GM19452 (cell line): ENCODE measurements around the gene TMEM107.
A peak's percentile ranks its signal among the peaks of the same experiment; 100 is the strongest.
"Not testable (repeated sequence)": the region's sequence is repeated elsewhere in the genome, so short reads cannot be mapped to it uniquely, and the experiment has no call there.

Source experiments
- ATAC-seq: cut with Tn5 transposase; IDR thresholded peaks from one replicate; pipeline ENCODE4 v1.9.1; 2021; ENCODE audit not compliant: unreplicated experiment

The TMEM107 gene

GRCh38 chr17:8176197-8176940, at the start of gene TMEM107:
TSS of gene TMEM107 (minus strand) at chr17:8176380. CDS start at chr17:8176286, 94 bp downstream.
- no peak for ATAC-seq

- no peak for ATAC-seq
Measured at GRCh38 chr17:8224891-8225812, 49.0 kb upstream of the TMEM107 start.

- peak; percentile 1 for ATAC-seq
Measured at GRCh38 chr17:8223356-8224126, 47.4 kb upstream of the TMEM107 start.

- peak; percentile 34 for ATAC-seq
Measured at GRCh38 chr17:8222630-8223355, 46.6 kb upstream of the TMEM107 start.

- peak; percentile 30 for ATAC-seq
Measured at GRCh38 chr17:8222380-8222629, 46.1 kb upstream of the TMEM107 start.

GRCh38 chr17:8221663-8222379, 45.6 kb upstream of the TMEM107 start:
- peak; percentile 38 for ATAC-seq

GRCh38 chr17:8220783-8221662, 44.8 kb upstream of the TMEM107 start:
- no peak for ATAC-seq

- not testable (repeated sequence) for ATAC-seq
Measured at GRCh38 chr17:8214000-8214399, 37.8 kb upstream of the TMEM107 start.

- ATAC-seq = no peak
Measured at GRCh38 chr17:8212312-8213180, 36.4 kb upstream of the TMEM107 start.

- ATAC-seq = no peak
Measured at GRCh38 chr17:8210761-8211458, 34.7 kb upstream of the TMEM107 start.

GRCh38 chr17:8209907-8210760, 34.0 kb upstream of the TMEM107 start, which contains the start of gene AURKB:
TSS of gene AURKB (minus strand) at chr17:8210575. CDS start at chr17:8210224, 351 bp downstream.
- ATAC-seq = peak; percentile 84

GRCh38 chr17:8206536-8206935, 30.4 kb upstream of the TMEM107 start:
- no peak for ATAC-seq

- no peak for ATAC-seq
Measured at GRCh38 chr17:8204761-8205555, 28.8 kb upstream of the TMEM107 start.

GRCh38 chr17:8192070-8192815, 16.1 kb upstream of the TMEM107 start:
- ATAC-seq = no peak

- ATAC-seq = no peak
Measured at GRCh38 chr17:8190506-8190905, 14.3 kb upstream of the TMEM107 start.
